Astrocyte of the cerebellum (primary cell): ENCODE results near the gene CACNA1S.

Experiments
- DNase-seq: peaks from one replicate; pipeline ENCODE4 v3.0.0-alpha.2; 2011; ENCODE audit warnings: low read depth
- H3K4me3 ChIP-seq: 2 replicates; pipeline ENCODE4 v1.5.1; 2011; ENCODE audit warnings: mild to moderate bottlenecking, low read depth, low read length, moderate library complexity
- CTCF ChIP-seq: IDR thresholded peaks from 2 replicates; pipeline ENCODE4 v1.5.1; 2012; ENCODE audit warnings: low read length, low read depth, moderate library complexity, mild to moderate bottlenecking; ENCODE audit errors: missing control alignments
- in situ Hi-C: cut with HindIII; loops from 2 replicates; pipeline ENCODE4 v1.10.0; 2017; ENCODE audit warnings: low sequenced_read_pairs

Gene CACNA1S

DNA sequence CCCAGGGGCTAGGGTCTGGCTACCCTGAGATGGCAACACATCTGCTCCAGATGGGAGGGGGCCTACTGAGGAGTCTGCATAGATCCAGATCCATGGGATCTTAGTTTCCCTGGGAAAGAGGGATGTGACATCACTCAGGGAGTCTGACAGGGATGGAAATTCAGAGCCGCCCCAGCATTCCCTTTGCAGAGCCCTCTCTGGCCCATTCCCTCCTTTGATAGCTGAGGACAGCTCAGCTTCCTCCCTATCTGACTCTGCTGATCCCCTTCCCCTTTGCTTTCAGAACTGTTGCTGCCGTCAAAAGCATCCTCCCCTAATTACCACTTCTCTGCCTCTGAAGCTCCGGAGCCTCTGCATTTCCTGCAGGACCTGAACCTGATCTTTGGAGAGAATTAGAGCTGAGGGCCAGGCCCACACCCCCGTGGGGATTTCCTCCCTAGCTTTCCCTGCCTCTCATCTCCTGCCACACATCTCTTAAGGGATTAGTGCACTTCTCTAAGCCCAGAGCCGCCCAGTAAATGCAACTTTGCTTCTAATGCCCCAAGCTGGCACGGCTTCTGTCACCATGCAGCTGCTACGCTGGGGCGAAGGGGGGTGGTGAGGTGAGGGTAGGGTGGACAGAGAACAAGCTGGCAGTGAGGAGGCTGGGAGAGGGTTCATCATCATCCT lies 24.3 kb upstream of the CACNA1S start:
- in situ Hi-C loops = no loop called here
- TF ChIP-seq CTCF = no peak
- DNase-seq = no peak
- H3K4me3 ChIP-seq = no peak overlapping the region

DNA sequence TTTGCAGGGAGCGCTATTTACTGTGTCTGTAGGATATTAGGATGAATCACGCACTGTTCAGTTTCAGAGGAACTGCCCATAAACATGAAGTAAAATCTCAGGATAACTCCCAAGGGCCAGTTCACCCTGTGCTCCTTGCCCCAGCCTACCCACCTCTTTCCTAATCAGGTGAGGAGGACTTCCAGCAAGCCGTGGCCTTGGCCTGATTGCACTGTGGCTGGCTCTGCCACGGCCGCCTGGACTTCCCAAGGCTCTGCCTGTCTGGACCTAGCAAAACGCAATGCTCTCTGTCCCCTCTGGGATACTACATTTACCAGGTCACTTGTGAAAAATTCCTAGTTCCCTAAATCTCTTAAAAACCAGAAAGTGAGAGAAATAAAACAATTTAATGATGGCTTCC lies 22.2 kb upstream of the CACNA1S start:
- H3K4me3 ChIP-seq = no peak overlapping the region
- no peak for DNase-seq
- TF ChIP-seq CTCF = no peak
- in situ Hi-C loops = no loop called here

GRCh38 chr1:201131398-201131797 lies 19.2 kb upstream of the CACNA1S start:
- no peak for DNase-seq
- no peak for TF ChIP-seq CTCF
- in situ Hi-C loops = no loop called here
- no peak overlapping the region for H3K4me3 ChIP-seq

GRCh38 chr1:201128962-201129361 lies 16.7 kb upstream of the CACNA1S start:
- H3K4me3 ChIP-seq = no peak overlapping the region
- no peak for TF ChIP-seq CTCF
- DNase-seq = no peak
- in situ Hi-C loops = no loop called here

GRCh38 chr1:201128476-201128875 lies 16.2 kb upstream of the CACNA1S start:
- in situ Hi-C loops = no loop called here
- DNase-seq = no peak
- TF ChIP-seq CTCF = no peak
- no peak overlapping the region for H3K4me3 ChIP-seq

- H3K4me3 ChIP-seq = no peak overlapping the region
- TF ChIP-seq CTCF = no peak
- in situ Hi-C loops = no loop called here
- no peak for DNase-seq
Measured at GRCh38 chr1:201127755-201128455, 15.7 kb upstream of the CACNA1S start.
